Esophagus muscularis mucosa (tissue), 3 donors: ENCODE measurements around the gene BUB1.

ENCODE experiments used
- POLR2A ChIP-seq: fragments of 450-650 bp; IDR thresholded peaks from one replicate; pipeline ENCODE4 v1.6.1; 2017; ENCODE audit warnings: antibody characterized with exemption, moderate library complexity, mild to moderate bottlenecking, low read depth
- POLR2AphosphoS5 ChIP-seq, 2 donors: sonication (generic); formaldehyde crosslinking; IDR thresholded peaks; one replicate each; pipeline ENCODE4 v1.6.1; 2017; ENCODE audit warnings: antibody characterized with exemption in 2 of 2
- TF ChIP-seq, protein P1 (sequence below), 3 experiments: fragments of 200-600 bp in 2 of 3; fragments of 450-650 bp in 1 of 3; sonication (generic) in 2 of 3; IDR thresholded peaks; one replicate each; pipeline ENCODE4 v1.5.1; 2017 to 2019; ENCODE audit warnings: antibody characterized with exemption in 3 of 3, mild to moderate bottlenecking in 2 of 3, moderate library complexity in 1 of 3

DNA sequence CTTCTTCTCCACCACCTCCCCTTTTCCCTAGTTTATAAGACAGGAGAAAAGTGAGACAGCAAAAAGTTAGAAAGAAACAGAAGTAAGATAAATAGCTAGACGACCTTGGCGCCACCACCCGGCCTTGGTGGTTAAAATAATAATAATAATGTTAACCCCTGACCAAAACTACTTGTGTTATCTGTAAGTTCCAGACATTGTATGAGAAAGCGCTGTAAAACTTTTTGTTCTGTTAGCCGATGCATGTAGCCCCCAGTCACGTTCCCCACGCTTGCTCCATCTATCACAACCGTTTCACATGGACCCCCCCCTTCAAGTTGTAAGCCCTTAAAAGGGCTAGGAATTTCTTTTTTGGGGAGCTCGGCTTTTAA lies 1.5 kb upstream of the BUB1 start:
- TF ChIP-seq POLR2AphosphoS5 (IDR thresholded peaks at IDR 0.05) (no peak), POLR2A (no peak)
- TF ChIP-seq, protein P1, sequence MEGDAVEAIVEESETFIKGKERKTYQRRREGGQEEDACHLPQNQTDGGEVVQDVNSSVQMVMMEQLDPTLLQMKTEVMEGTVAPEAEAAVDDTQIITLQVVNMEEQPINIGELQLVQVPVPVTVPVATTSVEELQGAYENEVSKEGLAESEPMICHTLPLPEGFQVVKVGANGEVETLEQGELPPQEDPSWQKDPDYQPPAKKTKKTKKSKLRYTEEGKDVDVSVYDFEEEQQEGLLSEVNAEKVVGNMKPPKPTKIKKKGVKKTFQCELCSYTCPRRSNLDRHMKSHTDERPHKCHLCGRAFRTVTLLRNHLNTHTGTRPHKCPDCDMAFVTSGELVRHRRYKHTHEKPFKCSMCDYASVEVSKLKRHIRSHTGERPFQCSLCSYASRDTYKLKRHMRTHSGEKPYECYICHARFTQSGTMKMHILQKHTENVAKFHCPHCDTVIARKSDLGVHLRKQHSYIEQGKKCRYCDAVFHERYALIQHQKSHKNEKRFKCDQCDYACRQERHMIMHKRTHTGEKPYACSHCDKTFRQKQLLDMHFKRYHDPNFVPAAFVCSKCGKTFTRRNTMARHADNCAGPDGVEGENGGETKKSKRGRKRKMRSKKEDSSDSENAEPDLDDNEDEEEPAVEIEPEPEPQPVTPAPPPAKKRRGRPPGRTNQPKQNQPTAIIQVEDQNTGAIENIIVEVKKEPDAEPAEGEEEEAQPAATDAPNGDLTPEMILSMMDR (IDR thresholded peaks at IDR 0.05), result no peak
